Ramos (cell line): ENCODE results near the gene MAML2.

ENCODE experiments used
- in situ Hi-C: fragments of 300-500 bp; cut with MboI; formaldehyde crosslinking; loops from one replicate; pipeline ENCODE4 v1.14.3; 2022; ENCODE audit warnings: low sequenced_read_pairs; ENCODE audit not compliant: unreplicated experiment

Gene MAML2

DNA sequence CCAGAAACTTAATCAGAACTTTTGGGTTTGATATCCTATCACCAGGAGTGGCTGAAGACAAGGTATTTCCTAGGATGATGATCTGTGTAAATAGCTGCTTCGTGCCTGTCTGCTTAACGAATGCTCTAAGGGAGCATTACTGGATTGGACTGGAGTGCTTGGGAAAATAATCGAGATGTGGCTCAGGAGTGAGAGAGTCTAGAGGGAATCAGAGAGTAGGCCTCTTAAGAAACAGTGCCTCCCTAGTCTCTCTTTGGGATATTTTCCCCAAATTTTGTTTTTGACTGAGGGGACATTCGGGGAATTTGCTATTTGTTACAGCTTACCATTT lies 2.5 kb downstream of the MAML2 start:
- in situ Hi-C loops = loop anchor here (10.0 kb wide), 1 partner anchor 286 kb away; no protein-coding TSS in a partner anchor

DNA sequence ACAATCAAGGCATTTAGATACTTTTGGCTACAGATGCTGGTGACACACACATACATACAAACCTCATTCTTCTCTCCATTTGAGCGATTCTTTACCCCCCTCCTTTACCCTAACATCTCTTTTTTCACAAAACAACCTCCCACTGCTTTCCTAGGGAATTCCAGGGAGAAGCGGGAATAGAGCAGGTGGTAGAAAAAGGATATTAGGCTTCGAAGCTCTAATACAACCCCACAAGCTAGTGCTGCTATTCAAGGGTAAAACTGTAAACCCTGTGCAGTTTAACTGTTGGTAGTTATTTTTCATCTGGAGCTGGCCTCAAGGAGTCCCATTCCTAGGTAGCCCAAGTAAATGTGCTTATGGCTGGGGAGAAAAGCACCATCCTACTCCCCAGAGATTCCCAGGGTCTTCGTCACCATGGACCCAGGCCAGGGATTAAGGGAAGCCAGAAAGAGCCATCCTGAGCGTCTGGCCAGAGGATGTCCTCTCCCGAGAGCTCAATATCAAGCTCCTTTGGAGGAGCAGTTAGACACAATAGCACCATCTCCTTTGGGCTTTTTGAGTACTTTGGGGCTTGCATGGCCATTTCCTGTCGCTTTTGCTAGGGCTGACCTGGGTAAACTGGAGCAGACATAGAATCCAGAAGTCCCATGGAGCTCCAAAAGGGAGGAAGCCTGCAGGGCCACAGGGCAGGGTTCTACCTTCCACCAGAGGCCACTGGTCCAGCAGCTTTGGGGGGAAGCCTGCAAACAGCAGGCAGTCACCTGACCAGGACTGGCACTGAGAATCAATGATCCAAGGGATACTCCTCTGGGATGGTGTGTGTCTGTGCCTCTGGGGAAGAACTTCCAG lies 3.1 kb downstream of the MAML2 start:
- in situ Hi-C loops = loop anchor here (10.0 kb wide), 1 partner anchor 285 kb away; no protein-coding TSS in a partner anchor

GRCh38 chr11:96338910-96339705 lies 3.9 kb downstream of the MAML2 start:
- in situ Hi-C loops = no loop called here

GRCh38 chr11:96337541-96338431 lies 5.2 kb downstream of the MAML2 start:
- in situ Hi-C loops = no loop called here

DNA sequence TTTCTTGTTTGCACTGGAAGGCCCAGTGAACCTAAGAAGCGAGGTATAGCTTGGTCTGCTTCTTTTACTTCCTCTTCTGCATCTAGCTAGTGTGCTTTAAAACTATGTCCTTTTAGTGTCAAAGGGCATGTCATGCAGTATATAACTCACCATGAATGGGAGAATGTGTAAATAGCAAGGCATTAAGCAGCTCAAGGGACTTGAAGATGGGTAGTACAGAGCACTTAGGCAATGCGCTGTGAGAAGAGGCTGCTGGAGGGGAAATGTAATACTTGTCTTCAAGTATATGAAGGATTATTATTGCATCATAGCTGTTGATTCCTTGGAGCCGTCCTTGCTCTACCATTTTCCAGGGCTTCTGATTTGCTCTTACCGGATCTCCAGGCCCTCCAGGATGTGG lies 7.6 kb downstream of the MAML2 start:
- in situ Hi-C loops = no loop called here

DNA sequence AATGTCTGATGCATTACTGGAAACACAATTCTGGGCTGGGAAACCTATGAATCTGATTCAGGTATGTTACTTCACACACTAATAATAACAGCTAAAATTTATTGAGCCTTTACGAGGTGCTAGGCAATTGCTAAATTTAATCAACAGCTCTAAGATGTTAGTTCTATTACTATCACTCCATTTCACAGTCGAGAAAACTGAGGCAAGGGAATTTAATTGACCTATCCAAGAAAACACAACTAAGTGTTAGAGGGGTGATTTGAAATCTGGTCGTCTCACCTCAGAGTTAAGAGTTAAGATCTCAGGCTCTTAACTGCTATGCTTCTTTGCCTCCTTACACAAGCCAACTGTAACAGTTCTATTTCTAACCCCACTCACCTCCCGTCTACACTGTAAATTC lies 8.8 kb downstream of the MAML2 start:
- in situ Hi-C loops = no loop called here

DNA sequence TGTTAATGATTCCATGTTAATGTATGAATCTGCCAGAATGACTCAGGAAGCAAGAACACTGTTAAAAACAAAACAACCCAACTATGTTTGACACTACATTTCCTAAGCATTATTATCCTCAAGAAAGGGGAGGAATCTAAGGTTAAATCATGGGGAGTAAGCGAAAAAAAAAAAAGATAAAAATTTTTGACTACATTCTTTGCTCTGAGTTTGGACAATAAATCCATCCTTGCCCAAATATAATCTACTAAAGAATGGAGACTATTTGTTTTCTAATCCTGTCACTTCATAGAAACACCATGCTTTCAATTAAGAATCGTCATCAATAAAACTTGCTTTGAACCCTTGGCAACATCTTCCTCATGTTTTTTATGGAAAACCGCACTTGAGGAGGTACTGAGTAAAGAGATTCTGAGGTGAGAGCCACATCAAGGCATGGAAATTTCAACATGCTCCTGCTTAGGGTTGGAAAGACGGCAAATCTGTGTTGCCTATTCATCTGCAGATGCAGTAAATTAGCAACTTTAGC lies 9.7 kb downstream of the MAML2 start:
- in situ Hi-C loops = no loop called here

- in situ Hi-C loops = no loop called here
These were observed 10.7 kb downstream of the MAML2 start for GRCh38 chr11:96332126-96332771.

DNA sequence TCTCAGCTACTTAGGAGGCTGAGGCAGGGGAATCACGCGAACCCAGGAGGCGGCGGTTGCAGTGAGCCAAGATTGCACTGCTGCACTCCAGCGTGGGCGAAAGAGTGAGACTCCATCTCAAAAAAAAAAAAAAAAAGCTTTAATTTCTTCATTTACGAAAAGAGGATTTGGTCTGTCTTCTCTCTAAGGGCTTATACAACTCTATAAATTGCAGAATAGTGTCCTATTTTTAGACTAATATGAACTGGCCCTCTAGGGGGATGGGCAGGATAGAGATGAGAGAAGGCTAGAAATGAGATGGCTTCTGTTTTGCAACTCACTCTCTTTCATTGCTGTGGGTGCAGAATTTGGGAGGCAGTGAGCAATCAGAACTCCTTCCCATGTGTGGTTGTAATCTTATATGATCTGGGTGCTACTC lies 11.3 kb downstream of the MAML2 start:
- in situ Hi-C loops = no loop called here

DNA sequence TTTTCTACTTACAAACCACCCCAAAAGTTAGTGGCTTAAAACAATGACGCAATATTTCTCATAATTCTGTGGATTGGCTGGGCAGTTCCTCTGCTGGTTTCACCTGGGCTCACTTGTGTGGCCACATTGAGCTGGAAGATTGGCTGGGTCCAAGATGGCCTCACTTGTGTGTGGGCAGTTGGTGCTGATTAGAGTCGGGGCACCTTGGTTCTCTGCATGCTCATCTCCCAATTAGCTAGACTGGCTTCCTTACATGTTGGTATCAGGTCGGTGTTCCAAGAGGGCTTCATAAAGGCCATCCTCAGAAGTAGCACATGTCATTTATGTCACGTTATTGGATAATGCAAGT lies 12.5 kb downstream of the MAML2 start:
- in situ Hi-C loops = no loop called here

GRCh38 chr11:96329855-96330510 lies 13.0 kb downstream of the MAML2 start:
- in situ Hi-C loops = no loop called here

DNA sequence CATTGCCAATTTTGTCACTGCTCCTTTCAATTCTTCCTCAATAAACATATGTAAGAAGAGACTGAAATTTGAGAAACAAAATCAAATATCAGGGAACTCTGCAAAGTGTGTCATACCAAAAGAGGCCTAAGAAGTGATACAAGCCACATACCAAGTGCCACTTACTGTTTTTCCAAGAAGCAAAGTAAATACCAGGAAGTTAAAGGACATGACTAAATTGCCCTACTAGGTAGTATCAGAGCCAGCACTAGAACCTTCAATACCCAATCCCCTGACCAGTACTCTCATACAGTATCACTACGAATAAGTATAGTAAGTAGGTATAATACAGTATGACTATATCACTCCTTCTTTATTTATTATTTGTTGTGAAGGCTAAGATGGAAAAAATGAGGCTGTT lies 13.6 kb downstream of the MAML2 start:
- in situ Hi-C loops = no loop called here

DNA sequence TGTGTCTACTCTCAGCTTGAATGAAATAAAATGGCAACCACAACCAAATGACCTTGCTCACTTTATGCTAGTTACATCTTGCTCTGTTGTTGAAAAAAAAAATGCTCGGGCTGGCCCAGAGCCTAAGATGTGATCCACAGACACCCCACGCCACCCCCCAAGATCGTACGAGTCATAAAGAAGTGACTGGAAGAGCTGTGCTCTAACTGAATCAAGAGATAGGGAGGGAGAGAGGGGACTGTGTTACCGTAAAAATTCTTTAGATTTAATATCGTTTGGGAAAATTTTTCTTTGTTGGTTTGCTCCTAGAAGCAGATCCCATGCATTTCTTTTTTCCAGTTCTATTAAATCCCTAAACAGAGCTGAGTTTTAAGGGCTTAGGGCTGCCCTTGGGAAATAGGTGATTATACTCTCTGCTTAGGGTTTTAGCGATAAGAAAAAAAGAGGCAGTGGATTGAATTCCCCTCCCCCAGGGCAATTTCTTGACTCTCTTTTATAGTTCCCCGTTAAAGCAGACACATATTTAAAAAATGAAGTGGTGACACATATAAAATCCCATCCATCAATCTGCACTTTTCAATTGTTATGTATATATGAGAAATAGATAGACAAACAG lies 14.5 kb downstream of the MAML2 start:
- in situ Hi-C loops = no loop called here

- in situ Hi-C loops = no loop called here
These were observed 16.0 kb downstream of the MAML2 start for GRCh38 chr11:96326959-96327358.

GRCh38 chr11:96324912-96325311 lies 18.1 kb downstream of the MAML2 start:
- in situ Hi-C loops = no loop called here

DNA sequence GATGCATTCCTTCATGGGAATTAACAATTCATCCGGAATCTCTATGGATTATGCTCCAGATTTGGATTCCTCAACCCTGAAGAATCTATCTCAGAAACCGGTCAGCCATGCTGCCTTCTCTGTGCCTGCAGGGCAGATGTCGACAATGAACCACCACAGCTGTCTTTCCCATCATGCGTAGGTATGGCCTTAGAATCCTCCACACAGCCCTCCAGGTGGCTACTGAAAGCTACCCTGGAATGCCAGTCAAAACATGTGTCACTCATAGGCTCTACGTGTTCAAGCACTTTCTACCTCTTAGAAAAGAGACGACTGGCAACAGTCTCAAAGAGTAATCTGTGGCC lies 19.4 kb downstream of the MAML2 start:
- in situ Hi-C loops = no loop called here

GRCh38 chr11:96322775-96323641 lies 20.0 kb downstream of the MAML2 start:
- in situ Hi-C loops = no loop called here

DNA sequence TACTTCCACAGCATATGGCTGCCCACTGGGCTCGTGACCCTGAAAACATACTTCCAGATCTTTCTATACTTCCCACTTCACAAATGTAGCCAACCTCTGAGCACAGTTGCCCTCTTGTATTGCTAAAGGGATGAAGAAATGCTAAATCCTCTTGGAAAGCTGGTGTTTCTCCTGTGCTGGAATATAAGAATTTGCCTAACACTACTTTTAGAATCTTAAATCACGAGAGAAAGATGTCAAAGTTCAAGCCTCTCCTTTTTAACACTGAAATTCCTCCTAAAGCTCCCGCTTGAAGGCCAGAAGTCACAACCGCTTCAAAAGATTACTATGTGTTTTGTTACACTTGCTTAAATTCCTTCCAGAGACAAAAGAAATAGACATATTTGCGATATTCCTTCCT lies 21.9 kb downstream of the MAML2 start:
- in situ Hi-C loops = no loop called here
